ENCODE results near the gene GTSE1. TPM values are rescaled to one million over a fixed set of nuclear protein-coding genes. Genes with fewer than 3 reads are reported as not detected.

The GTSE1 gene
- total and polyA plus RNA-seq, 2 of the 13 experiments (the other 11 are each of a cell fraction or from before 2014, with no cell fraction given), result 10.7 to 13.5 TPM

GRCh38 chr22:46377525-46378425, 81.1 kb downstream of the GTSE1 start (continued):
- TF ChIP-seq LRRFIP1 (CRISPR knock-in tag; conservative IDR thresholded peaks at IDR 0.05) (no peak), ARNTL (CRISPR knock-in tag; IDR thresholded peaks at IDR 0.05) (peak; percentile 95), AFF4 (CRISPR knock-in tag; IDR thresholded peaks at IDR 0.05) (no peak), STAT6 (CRISPR knock-in tag; IDR thresholded peaks at IDR 0.05; ENCODE audit: borderline replicate concordance) (peak; percentile 79; the same call in 1 of the 2 replicates), ZBTB26 (CRISPR knock-in tag; IDR thresholded peaks at IDR 0.05; ENCODE audit: borderline replicate concordance) (no peak), TMF1 (CRISPR knock-in tag; IDR thresholded peaks at IDR 0.05; ENCODE audit: low read depth) (no peak), ZNF740 (CRISPR knock-in tag; IDR thresholded peaks at IDR 0.05) (no peak), ZNF713 (CRISPR knock-in tag; IDR thresholded peaks at IDR 0.05) (0 out of 2 replicates have a peak, but pooled peaks have one; percentile 36), GRHL1 (CRISPR knock-in tag; conservative IDR thresholded peaks at IDR 0.05) (no peak), PHF8 (CRISPR knock-in tag; IDR thresholded peaks at IDR 0.05) (peak; percentile 43), TFE3 (CRISPR knock-in tag; IDR thresholded peaks at IDR 0.05) (peak; percentile 79), PCBP1 (IDR thresholded peaks at IDR 0.05; ENCODE audit: borderline replicate concordance, low read depth, low read length) (0 out of 2 replicates have a peak, but pooled peaks have one; percentile 72)

Measured in HepG2 (cell line).